Thyroid gland (tissue), 4 donors: ENCODE measurements around the gene STYXL1.

ENCODE experiments used
- POLR2A ChIP-seq, 2 donors: fragments of 450-650 bp; IDR thresholded peaks; one replicate each; pipeline ENCODE4 v1.6.1; 2017; ENCODE audit warnings: antibody characterized with exemption in 2 of 2, mild to moderate bottlenecking in 2 of 2, moderate library complexity in 1 of 2
- TF ChIP-seq, protein P1 (sequence below), 6 experiments: fragments of 200-600 bp in 3 of 6; fragments of 450-650 bp in 3 of 6; sonication (generic) in 3 of 6; IDR thresholded peaks; one replicate each; pipeline ENCODE4 v1.5.1; 2016 to 2019; ENCODE audit warnings: antibody characterized with exemption in 6 of 6, mild to moderate bottlenecking in 2 of 6, inconsistent platforms in 1 of 6, moderate library complexity in 1 of 6

DNA sequence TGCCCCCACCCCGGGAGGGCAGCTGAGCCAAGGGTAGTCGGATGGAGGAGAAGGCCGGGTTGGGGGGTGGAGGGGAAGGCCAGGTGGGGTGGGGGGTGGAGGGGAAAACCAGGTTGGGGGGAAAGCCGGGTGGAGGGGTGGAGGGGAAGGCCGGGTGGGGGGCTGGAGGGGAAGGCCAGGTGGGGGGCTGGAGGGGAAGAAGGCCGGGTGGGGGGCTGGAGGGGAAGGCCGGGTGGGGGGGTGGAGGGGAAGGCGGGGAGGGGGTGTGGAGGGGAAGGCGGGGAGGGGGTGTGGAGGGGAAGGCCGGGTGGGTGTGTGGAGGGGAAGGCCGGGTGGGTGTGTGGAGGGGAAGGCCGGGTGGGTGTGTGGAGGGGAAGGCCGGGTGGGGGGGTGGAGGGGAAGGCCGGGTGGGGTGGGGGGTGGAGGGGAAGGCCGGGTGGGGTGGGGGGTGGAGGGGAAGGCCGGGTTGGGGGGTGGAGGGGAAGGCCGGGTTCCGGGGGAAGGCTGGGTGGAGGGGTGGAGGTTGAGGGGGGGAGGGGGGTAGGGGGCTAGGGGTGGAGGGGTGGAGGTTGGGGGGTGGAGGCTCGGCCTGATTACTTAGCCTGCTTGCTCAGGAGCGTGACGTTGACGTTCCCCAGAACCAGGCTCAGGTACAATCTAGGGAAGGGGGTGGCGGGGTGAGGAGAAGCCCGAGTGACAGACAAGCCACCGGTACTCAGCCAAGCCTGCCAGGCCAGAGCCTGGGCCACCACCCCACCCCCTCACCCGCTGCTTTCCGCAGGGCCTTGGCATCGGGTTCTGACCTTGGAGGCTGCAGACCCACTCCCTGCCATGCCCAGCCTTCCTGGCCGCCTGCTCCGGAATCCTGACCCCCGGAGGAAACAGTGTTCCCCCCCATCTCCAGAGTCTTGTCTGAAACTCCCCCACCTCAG is 59.0 kb downstream of the STYXL1 start:
- TF ChIP-seq, protein P1, sequence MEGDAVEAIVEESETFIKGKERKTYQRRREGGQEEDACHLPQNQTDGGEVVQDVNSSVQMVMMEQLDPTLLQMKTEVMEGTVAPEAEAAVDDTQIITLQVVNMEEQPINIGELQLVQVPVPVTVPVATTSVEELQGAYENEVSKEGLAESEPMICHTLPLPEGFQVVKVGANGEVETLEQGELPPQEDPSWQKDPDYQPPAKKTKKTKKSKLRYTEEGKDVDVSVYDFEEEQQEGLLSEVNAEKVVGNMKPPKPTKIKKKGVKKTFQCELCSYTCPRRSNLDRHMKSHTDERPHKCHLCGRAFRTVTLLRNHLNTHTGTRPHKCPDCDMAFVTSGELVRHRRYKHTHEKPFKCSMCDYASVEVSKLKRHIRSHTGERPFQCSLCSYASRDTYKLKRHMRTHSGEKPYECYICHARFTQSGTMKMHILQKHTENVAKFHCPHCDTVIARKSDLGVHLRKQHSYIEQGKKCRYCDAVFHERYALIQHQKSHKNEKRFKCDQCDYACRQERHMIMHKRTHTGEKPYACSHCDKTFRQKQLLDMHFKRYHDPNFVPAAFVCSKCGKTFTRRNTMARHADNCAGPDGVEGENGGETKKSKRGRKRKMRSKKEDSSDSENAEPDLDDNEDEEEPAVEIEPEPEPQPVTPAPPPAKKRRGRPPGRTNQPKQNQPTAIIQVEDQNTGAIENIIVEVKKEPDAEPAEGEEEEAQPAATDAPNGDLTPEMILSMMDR (IDR thresholded peaks at IDR 0.05), result no peak
- peak in 1 of 2 donors; percentile 25 for TF ChIP-seq POLR2A (IDR thresholded peaks at IDR 0.05)
